HG03342 (cell line): ENCODE results near the gene FETUB.
"Not testable (repeated sequence)": the region's sequence is repeated elsewhere in the genome, so short reads cannot be mapped to it uniquely, and the experiment has no call there.

ENCODE experiments used
- ATAC-seq: cut with Tn5 transposase; IDR thresholded peaks from one replicate; pipeline ENCODE4 v1.9.1; 2021; ENCODE audit warnings: mild to moderate bottlenecking, moderate library complexity; ENCODE audit not compliant: unreplicated experiment

The FETUB gene

DNA sequence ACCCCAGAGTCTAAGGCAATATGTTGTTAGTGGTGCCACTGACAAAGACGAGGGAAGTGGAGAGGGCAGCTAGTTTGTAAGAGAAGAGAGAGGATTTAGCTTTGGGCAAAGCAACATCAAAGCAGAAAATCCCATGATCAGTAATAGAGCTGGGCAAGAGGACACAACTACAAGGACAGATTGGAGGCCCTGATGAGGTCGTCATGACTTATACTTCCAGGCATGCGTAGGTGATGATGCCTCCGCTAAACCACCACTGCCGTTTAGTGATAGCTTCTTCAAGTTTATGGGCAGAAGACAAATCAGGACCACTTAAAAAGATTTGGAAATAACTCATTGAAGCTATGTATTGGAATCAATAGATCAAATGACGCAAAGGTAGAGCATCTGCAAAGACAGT, 28.2 kb downstream of the FETUB start:
- no peak for ATAC-seq

DNA sequence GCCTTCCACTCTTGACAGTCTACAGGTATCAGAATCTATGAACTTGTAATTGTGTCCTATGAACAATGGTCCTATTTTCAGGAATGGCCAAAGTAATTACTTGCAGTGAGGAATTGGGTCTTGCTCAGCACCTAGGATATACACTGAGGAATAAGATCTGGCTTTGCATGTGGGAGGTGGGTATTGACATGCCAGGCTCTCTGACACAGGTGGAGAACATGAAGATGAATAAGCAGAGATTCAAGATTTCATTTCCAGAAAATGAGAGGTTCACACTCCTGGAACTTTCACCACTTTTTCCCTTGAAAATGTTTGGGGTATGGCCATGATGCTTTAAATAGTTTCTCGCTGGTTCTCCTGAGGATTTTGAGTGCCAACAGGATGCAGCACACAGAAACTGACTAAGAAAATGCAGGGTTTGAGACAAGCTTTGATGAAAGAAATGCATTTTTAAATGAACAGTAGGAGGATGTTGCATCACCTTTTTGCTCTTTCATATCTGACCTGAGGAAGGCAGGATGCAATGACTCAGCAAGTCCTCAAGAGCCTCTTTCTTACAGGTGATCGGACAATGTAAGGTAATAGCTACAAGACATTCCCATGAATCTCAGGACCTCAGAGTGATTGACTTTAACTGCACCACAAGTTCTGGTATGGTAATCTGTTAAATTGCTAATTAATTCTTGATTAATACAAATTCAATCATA, 29.3 kb downstream of the FETUB start:
- no peak for ATAC-seq

DNA sequence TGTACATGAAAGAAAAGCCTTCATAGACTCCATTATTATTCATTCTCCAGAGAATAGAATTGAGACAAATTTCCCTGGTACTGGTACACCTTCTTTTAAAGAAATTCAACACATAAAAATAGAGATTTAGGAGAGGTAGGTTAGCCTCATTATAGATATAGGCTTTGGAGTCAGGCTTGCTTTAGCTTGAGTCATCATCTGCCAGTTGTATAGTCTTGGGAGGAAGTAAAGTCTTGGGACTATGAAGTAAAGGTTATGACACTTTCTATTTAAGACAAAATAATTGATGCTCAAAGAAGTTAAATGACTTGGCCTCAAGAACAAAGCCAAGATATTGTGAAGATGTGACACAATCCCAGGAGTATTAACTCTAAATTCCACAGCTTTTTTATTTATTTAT, 30.0 kb downstream of the FETUB start:
- no peak for ATAC-seq

DNA sequence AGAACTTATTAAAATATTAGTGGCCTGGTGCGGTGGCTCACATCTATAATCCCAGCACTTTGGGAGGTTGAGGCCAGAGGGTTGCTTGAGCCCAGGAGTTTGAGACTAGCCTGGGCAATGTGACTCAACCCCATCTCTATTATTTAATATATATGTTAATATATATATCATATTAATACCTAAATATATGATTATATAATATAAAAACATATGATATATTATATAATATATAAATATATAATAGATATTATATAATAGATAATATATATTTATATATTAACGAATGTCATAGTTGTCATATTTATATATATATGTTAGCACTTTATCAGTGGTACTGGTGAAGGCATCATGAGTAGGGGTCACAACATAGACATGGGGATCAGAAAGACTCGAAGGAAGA, 30.9 kb downstream of the FETUB start:
- ATAC-seq = no peak

DNA sequence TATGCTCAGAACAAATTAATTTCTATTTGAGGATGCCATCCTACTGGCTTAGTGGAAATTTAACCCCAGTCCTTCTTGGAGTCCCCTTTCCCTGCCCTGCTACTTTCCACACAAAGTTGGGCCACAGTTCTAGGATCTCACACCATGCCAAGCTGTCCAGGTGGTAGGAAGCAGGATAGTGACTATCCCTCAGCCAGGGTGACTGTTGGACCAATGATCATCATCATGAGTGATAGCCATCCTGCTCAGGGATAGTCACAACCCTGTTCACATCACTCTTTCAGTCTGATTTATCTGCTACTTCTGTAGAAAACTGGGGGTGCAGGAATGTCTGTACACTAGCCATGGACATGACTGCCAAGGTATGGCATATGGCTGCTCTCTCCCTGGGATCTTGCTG, 38.4 kb downstream of the FETUB start:
- ATAC-seq = no peak

DNA sequence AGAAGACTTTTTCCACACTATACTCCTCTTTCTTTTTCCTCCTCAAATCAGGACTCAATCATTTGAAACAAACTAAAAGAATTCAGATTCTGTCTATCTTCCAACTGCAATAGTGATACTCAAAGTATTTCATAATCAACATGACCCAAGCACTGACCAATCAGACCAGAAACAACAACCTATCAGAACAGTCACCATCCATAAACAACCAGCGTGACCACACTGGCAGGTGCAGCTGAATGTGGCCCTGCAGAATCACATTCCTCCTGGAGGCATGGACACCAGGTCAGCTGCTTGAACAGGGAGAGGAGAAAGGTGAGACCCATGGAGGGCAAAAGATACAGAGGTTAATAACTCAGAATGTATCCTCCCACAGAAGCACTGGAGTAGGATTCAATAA, 39.0 kb downstream of the FETUB start:
- no peak for ATAC-seq

DNA sequence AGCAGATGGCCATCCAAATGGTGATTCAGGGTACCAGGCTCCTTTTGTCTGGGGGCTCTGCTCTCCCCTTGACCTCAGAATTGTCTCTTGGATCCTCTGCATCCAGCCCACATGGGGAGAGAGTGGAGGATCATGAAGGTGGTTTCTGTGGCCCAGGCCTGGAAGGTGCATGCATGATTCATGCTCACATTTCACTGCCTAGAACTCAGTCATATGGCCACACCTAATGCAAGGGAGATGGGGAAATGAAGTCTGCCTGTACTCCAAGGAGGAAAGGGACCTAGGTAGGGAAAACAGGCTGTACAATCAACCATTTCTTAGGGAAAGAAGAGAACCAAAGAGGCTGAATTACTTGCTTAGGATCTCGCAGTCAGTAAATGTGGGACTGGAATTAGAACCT, 40.7 kb downstream of the FETUB start:
- ATAC-seq = no peak

DNA sequence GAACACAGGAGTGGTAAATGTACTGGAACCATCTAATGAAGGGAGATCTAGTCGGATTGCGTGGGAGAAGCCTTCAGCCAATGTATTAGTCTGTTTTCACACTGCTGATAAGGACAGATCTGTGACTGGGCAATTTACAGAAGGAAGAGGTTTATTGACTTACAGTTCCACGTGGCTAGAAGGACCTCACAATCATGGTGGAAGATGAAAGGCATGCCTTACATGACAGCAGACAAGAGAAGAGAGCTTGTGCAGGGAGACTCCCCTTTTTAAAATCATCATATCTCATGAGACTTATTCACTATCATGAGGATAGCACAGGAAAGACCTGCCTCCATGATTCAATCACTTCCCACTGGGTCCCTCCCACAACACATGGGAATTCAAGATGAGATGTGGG, 42.6 kb downstream of the FETUB start:
- no peak for ATAC-seq

DNA sequence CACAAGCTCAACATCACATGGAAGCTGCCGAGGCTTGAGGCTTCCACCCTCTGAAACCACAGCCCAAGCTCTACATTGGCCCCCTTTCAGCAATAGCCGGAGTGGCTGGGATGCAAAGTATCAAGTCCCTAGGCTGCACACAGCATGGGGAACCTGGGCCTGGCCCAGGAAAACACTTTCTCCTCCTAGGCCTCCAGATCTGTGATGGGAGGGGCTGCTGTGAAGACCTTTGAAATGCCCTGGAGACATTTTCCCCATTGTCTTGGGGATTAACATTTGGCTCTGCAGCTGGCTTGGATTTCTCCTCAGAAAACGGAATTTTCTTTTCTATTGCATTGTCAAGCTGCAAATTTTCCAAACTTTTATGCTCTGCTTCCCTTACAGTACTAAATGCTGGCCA, 43.8 kb downstream of the FETUB start:
- ATAC-seq = no peak

DNA sequence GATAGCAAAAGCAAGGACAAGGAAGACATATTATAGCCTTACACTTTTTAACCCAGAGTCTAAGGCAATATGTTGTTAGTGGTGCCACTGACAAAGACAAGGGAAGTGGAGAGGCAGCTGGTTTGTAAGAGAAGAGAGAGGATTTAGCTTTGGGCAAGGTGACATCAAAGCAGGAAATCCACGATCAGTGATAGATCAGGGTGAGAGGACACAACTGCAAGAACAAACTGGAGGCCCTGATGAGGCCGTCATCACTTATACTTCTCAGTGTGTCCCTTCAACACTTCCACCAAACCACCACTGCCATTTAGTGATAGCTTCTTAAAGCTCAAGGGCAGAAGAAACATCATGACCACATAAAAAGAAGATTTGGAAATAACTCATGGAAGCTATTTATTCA, 46.3 kb downstream of the FETUB start:
- not testable (repeated sequence) for ATAC-seq

DNA sequence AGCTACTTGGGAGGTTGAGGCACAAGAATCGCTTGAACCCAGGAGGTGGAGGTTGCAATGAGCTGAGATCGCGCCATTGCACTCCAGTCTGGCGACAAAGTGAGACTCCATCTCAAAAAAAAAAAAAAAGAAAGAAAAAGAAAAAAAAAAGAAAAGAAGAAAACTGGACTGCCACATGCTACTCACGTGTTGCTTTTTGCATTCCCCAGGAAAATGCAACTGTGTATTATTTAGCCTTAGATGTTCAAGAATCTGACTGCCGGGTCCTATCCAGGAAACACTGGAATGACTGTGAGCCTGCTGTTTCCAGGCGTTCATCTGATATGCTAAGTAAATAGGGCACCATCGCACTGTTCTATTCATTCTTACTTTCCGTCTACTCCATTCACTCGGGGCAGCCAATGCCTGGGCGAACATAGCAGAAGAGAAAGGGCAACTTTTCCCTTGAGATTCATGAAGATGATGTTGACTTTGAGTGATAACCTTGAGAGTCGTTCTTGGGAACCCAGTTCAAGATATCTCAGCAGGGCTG, 47.0 kb downstream of the FETUB start:
- no peak for ATAC-seq

DNA sequence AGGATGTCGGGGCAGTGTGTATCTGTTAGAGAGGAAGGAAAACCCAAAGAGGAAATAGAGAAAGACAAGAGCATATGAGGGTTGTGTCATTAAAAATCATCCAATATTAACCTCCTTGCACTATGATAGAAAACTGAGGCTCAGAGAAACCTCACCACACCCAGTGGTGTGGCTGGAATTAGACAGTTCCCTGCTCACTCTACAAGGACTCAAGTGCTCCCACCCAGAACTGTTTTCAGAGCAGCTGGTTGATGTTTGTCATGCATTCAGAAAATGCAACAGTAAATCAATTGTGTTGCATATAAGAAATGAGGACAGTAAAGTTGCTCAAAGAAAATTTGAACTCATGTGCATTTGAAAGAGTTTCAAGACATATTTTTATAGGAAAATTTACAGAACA, 50.1 kb downstream of the FETUB start:
- not testable (repeated sequence) for ATAC-seq

DNA sequence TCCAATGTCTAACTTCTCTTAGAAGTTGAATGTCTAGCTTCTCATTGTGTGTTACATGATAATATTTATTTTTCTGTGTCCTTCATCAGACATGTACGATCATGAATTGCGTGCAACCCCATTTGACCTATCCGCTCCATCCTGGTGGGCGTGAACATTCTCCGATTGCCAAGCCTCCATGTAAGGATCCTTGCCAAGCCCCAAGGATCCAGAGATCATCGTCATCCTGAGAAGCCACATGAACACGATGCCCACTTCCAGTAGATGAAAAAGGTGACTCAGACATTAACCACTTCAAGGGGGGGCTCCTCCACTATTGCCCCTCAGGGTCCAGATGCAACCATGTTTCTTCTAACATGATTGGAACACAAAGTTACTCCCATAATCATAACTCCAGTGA, 51.5 kb downstream of the FETUB start:
- ATAC-seq = no peak

DNA sequence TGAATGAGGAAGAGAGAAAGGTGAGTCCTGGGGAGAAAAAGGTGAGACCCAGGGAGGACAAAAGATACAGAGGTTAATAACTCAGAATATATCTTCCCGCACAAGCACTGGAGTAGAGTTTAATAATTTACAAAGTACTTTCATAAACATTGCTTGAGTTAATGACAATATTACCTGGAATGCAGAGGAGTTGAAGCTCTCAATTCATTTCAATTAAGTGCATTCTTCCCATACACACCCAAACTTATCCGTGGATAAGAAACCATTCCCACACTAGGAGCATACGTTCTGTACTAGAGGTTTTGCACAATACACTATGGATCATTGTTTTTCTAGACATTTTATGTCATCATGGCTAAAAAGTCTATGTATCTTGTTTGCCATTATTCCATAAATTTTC, 53.6 kb downstream of the FETUB start:
- ATAC-seq = no peak

DNA sequence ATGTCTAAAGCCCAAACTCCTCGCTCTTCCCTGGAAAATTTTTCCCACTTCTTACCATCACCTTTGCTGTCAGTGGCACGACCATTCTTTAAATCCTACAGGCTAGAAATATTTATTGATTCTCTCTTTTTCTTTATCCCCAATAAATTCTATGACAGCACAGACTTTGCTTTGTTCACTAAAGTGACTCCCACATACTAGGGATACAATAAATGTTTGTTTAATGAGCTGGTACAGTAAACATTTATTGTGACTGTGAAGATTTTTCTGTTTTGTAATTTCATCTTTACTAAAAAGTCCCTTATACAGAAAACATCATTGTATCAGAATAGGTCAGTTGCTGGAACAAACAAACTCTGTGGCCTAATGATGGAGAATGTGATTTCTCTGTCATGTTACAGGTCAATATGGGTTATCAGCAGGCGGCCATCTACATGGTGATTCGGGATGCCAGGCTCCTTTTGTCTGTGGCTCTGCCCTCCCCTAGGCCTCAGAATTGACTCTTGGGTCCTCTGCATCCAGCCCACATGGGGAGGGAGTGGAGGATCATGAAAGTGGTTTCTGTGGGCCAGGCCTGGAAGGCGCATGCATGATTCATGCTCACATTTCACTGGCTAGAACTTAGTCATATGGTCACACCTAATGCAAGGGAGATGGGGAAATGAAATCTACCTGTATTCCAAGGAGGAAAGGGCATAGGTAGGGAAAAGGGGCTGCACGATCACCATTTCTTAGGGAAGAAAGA, 54.3 kb downstream of the FETUB start:
- no peak for ATAC-seq

DNA sequence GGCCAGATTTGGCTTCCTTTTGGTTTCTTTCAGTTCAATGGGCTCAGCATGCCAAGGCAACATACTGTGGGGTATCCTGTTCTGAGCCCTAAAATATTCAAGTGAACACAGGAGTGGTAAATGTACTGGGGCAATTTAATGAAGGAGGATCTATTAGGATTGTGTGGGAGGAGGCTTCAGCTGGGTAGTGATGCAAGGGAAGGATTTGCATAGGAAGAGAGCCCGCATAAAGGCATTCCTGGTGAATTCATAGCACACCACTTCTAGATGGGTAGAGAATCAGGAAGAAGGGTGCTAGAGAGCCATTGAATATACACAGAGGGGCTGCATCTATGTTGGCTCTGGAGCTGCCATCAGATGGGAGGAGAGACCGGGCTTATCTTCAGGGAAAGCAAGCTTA, 56.3 kb downstream of the FETUB start:
- ATAC-seq = no peak

DNA sequence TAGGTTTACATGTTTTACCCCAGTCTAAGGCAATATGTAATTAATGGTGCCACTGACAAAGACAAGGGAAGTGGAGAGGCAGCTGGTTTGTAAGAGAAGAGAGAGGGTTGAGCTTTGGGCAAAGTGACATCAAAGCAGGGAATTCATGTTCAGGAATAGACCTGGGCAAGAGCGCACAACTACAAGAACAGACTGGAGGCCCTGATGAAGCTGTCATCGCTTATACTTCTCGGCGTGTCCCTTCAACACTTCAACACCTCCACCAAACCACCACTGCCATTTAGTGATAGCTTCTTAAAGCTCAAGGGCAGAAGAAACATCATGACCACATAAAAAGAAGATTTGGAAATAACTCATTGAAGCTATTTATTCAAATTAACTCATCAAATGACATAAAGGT, 57.3 kb downstream of the FETUB start:
- no peak for ATAC-seq

DNA sequence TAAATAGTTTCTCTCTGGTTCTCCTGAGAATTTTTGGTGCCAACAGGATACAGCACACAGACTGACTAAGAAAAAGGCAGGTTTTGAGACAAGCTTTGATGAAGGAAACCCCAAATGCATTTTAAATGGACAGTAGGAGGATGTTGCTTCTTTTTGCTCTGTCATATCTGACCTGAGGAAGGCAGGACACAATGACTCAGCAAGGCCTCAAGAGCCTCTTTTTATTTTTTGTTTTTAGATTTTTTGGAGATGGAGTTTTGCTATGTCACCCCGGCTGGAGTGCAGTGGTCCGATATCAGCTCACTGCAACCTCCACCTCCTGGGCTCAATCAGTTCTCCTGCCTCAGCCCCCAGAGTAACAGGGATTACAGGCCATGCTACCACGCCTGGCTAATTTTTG, 60.1 kb downstream of the FETUB start:
- ATAC-seq = no peak

DNA sequence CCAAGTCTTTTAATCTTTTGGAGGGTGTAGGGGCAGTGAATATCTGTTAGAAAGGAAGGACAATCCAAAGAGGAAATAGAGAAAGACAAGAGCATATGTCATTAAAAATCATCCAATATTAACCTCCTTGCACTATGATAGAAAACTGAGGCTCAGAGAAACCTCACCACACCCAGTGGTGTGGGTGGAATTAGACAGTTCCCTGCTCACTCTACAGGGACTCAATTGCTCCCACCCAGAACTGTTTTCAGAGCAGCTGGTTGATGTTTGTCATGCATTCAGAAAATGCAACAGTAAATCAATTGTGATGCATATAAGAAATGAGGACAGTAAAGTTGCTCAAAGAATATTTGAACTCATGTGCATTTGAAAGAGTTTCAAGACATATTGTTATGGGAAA, 62.3 kb downstream of the FETUB start:
- ATAC-seq = not testable (repeated sequence)
